GM21619 (cell line): ENCODE results near the gene RBM20.
"Not testable (repeated sequence)": the region's sequence is repeated elsewhere in the genome, so short reads cannot be mapped to it uniquely, and the experiment has no call there.

ENCODE experiments used
- ATAC-seq: cut with Tn5 transposase; IDR thresholded peaks from one replicate; pipeline ENCODE4 v1.9.1; 2021; ENCODE audit not compliant: unreplicated experiment

Gene RBM20

GRCh38 chr10:110758898-110759297, 114.8 kb downstream of the RBM20 start:
- ATAC-seq, result no peak

DNA sequence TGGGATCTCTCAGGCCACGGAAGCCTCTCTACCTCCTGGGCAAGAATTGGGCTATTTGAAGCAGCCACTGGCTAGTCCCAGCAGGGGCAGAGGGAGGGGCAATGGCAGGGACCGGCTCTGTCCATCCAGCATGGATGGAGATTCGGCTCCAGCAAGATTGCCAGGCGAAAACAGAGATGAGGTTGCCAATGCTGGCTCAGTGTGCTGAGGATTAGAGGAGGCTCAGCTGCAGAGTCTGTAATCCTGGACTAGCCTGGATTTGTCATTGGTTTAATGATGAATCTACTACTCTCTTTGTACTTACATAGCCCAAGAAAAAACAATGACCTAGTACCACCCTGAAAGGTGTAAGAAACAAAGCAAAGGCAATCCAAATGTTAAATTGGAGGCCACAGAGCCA, 115.4 kb downstream of the RBM20 start:
- no peak for ATAC-seq

GRCh38 chr10:110762109-110762848, 118.1 kb downstream of the RBM20 start:
- no peak for ATAC-seq

DNA sequence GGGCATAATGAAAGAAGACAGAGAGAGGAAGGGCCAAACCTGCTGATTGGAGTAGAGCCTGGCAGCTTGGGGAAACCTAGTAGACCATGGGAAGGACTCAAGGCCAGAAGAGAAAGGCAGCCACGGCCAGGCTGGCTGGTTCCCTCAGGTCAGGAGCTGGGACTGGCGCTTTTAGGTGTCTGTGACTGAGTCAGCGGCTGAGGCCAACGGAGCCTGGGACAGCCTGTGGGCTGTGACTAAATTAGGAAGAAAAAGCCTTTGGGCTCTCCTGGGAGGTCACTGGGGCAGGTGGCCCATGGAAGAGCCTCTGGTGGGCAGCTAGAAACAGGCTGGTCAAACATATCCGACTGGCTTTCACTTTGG, 118.7 kb downstream of the RBM20 start:
- no peak for ATAC-seq

DNA sequence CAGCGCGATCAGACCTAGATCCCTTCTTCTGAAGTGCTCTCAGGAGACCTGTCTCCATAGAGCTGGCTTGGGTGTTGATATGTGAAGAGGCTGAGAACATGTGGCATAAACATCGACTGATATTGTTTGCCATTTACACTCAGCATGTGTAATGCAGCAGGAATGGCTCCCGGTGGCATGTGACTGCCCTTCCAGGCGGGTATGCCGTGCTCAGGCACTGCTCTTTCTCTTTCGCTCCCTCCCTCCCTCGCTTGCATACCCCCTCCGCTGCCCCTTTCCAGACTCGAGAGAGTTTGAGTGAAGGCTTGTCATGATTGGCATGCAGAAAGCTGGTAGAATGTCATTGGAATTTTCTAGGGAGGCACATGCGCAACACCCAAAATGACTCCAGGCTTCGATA, 120.2 kb downstream of the RBM20 start:
- no peak for ATAC-seq

GRCh38 chr10:110764793-110765512, 120.8 kb downstream of the RBM20 start:
- no peak for ATAC-seq

GRCh38 chr10:110765513-110766319, 121.6 kb downstream of the RBM20 start:
- peak; percentile 52 for ATAC-seq

GRCh38 chr10:110767601-110768000, 123.5 kb downstream of the RBM20 start:
- ATAC-seq, result not testable (repeated sequence)

DNA sequence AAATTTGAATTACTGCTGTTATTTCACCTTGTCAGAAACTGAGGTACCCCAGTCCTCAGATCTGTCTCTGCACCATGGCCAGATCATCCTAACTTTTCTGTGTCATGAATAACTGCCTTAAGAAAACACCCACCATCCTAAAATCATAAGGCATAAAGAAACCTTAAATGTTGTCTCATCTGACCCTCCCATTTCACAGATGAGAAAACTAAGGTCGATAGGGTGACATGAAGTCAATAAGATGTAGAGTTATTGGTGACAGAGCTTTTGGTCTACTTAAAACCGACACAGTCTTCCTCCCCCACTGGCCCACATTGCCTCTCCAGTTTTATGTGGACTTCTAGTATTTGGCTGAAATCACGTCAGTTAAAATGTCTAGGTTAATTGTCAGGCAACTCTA, 126.1 kb downstream of the RBM20 start:
- no peak for ATAC-seq

DNA sequence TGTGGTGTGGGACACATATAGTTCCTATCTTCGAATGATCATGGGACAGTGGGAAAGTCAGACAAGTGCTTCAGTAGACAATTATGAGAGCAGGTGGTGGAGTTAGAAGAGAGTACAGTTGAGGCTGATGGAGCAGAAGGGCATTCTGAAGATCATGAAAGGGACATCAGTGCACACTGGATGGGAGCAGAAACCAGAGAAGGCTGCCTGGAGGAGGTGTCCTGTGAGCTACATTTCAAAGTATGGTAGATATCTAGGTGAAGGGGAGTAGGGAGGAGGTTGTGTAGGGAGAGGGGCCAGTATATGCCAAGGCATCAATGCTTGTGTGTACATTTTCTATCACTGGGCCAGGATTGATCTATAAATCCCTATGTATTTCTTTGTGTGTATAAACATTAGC, 127.3 kb downstream of the RBM20 start:
- no peak for ATAC-seq

GRCh38 chr10:110771991-110772390, 127.9 kb downstream of the RBM20 start:
- no peak for ATAC-seq

DNA sequence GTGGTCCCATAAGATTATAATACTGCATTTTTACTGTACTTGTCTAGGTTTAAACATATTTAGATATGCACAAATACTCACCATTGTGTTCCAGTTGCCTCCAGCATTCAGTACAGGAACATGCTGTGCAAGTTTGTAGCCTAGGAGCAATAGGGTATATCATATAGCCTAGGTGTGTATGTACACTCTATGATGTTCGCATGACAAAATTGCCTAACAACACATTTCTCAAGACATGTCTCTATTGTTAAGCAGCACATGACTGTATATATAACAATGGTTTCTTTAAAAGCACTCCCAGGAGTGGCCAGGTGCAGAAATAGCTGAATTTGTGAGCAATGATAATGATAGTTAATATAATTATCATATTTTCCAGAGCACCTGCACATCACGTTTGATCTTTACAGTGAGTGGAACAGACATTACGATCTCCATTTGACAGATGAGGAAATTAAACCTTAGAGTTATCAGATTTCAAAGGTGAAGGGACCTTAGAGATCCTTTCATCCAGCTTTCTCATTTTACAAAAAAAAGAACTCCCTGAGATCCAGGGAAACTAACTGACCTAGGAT, 128.4 kb downstream of the RBM20 start:
- ATAC-seq, result no peak

- no peak for ATAC-seq
Measured at GRCh38 chr10:110773693-110774068, 129.5 kb downstream of the RBM20 start.

DNA sequence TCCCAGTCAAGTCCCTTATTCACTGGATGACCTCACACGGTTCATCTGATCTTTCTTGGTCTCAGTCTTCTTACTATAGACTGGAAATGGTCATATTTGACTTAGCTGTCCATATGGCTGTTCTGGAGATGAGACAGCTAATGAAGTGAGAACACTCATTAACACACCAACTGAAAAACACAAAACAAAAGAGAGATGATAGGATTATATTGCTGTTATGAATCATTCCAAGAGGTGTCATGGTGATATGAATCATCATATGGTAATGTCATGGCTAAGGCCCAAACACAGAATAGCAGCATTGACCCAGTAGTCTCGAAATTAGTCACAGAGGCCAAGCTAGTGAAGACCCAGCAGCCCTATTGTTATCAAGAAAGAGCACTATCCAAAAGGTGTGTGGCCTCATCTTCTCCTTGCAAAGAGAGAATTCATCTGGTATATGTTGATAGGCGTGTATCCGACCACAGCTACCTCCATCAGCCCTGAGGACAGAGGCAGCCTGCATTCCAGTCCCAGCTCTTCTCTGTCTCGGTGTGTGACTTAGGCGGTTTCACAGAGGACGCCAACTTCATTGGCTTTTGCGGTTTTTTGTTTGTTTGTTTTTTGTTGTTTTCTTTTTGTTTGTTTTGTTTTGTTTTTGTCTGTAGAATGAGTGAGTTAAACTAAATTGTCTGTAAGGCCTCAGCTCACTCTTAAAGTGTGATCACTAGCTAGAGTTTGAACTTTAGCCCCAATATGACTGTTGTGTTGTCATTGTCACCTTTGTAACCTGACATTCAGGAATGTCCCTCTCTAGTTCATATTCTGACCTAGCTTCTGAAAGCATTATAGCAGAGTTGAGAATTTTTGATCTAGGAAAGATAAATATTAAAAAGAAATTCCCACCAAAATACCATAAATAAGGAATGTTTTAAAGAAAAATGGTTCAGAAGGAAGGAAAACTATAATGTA, 130.2 kb downstream of the RBM20 start:
- ATAC-seq, result peak; percentile 94

GRCh38 chr10:110775020-110775375, 130.9 kb downstream of the RBM20 start:
- ATAC-seq, result no peak

GRCh38 chr10:110775406-110775805, 131.3 kb downstream of the RBM20 start:
- no peak for ATAC-seq

DNA sequence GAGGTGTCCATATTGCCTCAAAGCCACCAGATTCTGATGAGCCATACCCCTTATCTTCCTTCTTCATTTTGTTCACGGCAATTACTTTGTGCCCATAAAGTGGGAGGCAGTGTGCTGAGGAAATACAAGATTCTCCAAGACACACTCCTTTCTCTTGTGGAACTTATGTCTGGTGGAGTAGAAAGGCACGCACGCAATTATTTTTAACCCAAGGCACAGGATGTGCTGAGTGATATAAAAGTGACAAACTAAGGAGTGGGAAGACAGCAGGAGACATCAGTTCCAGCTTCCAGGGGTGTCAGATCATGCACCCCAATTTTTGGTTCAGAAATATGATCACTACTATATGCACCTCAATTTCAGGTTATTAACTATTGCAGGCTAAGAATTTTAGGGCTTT, 132.9 kb downstream of the RBM20 start:
- no peak for ATAC-seq

DNA sequence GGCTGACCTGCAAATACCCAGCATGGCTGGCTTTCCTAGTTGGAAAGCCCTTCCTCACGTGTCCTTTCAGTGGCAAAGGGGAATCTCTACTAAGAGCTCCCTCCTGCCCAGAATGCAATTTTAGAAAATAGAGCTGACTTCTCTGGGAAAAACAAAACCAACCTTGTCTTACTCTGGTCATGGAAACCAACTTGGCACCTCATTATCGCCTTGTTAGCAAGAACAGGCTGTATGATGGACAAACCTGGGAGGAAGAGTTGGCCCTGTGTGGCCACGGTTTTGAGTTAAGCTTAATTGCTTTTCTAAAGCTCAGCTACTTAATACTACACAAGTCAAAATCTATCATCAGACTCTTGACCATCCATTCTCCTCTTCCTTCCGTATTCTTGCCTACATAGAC, 133.5 kb downstream of the RBM20 start:
- ATAC-seq, result no peak

DNA sequence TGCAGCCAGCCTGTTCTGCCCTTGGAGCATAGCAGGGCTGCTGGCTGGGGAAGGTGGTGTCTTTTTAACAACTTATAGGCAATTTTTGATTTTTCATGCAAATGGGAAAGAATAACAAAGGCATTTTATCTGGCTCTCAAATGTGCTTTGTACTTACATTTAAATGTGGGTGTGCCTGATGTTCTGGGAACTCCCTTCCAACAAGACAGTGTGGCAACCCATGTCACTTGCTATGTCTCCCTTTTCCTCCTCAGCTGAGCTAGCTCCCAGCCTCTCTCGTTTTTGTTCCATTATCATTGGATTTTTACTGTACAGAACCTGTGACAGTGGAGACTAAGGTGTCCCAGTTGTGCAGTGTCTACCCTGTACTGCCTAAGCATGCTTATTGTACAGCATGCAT, 134.1 kb downstream of the RBM20 start:
- no peak for ATAC-seq

DNA sequence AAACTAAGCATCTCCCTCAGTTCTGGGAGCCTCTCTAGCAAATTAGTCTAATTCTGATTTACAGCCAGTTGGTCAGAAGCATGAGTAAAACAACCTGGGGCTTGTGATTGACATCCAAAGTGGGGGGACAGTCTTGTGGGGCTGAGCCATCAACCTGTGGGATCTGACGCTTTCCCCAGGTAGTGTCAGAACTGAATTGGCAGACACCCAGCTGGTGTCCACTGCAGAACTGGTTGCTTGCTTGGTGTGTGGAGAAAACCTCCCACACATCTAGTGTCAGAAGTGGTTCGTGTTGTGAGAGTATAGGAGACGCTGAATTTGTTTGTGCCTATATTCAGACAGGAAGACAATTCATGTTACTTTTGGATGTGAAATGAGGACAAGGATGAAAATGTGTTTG, 135.4 kb downstream of the RBM20 start:
- no peak for ATAC-seq

- ATAC-seq, result no peak
Measured at GRCh38 chr10:110780704-110781103, 136.6 kb downstream of the RBM20 start.
